ENCODE data around the gene TMEM89. TPM values are rescaled to one million over a fixed set of nuclear protein-coding genes. Genes with fewer than 3 reads are reported as not detected.

TMEM89 gene
- total RNA-seq, 4 donors from 2014 or later: not detected

GRCh38 chr3:48598323-48599076 lies 23.1 kb downstream of the TMEM89 start:
- H3K9me3 ChIP-seq: no peaks in the 10 kb centered on the region
- H3K27ac ChIP-seq (replicated peaks in 1 of 4): peak overlapping the region; percentile 70 to 84 (median 78)
- peaks cover 0 to 24% (median 0%) of the 10 kb centered on the region in 4 donors for H3K27me3 ChIP-seq
- H3K4me3 ChIP-seq: no peak overlapping the region
- no peak for DNase-seq (ENCODE audit: extremely low spot score)
- H3K36me3 ChIP-seq: peaks cover 44 to 63% (median 59%) of the 10 kb centered on the region in 4 donors
- H3K4me1 ChIP-seq: peaks cover 40 to 72% (median 47%) of the 10 kb centered on the region in 4 donors
- WGBS: 38% methylated on average over 3 of the region's 5 CpGs
- intact Hi-C loops (cut with DNase I): no loop called here
- no peak for TF ChIP-seq CTCF (IDR thresholded peaks at IDR 0.05)
- peak; percentile 64 to 69 for TF ChIP-seq POLR2AphosphoS5 (IDR thresholded peaks at IDR 0.05)
- no peak for TF ChIP-seq POLR2A (IDR thresholded peaks at IDR 0.05; ENCODE audit: low read depth)

GRCh38 chr3:48597408-48597800 lies 24.2 kb downstream of the TMEM89 start:
- Histone ChIP-seq H3K36me3 (peaks cover 33 to 52% (median 48%) of the 10 kb centered on the region in 4 donors), H3K9me3 (no peaks in the 10 kb centered on the region), H3K4me1 (peaks cover 40 to 72% (median 47%) of the 10 kb centered on the region in 4 donors), H3K27me3 (peaks cover 0 to 35% (median 0%) of the 10 kb centered on the region in 4 donors), H3K4me3 (no peak overlapping the region), H3K27ac (replicated peaks in 1 of 4) (peak overlapping the region; percentile 70 to 84 (median 78))
- intact Hi-C loops (cut with DNase I): no loop called here
- TF ChIP-seq EP300 (IDR thresholded peaks at IDR 0.05) (no peak), POLR2AphosphoS5 (IDR thresholded peaks at IDR 0.05) (no peak), CTCF (IDR thresholded peaks at IDR 0.05) (no peak), POLR2A (IDR thresholded peaks at IDR 0.05; ENCODE audit: low read depth) (no peak)
- WGBS: 92% methylated on average over 4 of the region's 6 CpGs
- no peak for DNase-seq (ENCODE audit: extremely low spot score)

GRCh38 chr3:48596676-48597407 lies 24.7 kb downstream of the TMEM89 start:
- TF ChIP-seq POLR2AphosphoS5 (IDR thresholded peaks at IDR 0.05) (no peak), EP300 (IDR thresholded peaks at IDR 0.05) (no peak)
- no peak for DNase-seq (ENCODE audit: extremely low spot score)
- no peak overlapping the region for H3K4me3 ChIP-seq
- intact Hi-C loops (cut with DNase I): no loop called here
- peaks cover 0 to 38% (median 0%) of the 10 kb centered on the region in 4 donors for H3K27me3 ChIP-seq
- no peaks in the 10 kb centered on the region for H3K9me3 ChIP-seq
- peaks cover 40 to 72% (median 47%) of the 10 kb centered on the region in 4 donors for H3K4me1 ChIP-seq
- peak overlapping the region; percentile 70 to 84 (median 78) for H3K27ac ChIP-seq (replicated peaks in 1 of 4)
- WGBS: 87% methylated on average over 5 of the region's 8 CpGs
- peaks cover 28 to 46% (median 42%) of the 10 kb centered on the region in 4 donors for H3K36me3 ChIP-seq

GRCh38 chr3:48596157-48596556 lies 25.4 kb downstream of the TMEM89 start:
- peak overlapping the region in 1 of 4 donors; percentile 84 for H3K27ac ChIP-seq (replicated peaks in 1 of 4)
- 86% methylated on average over 5 of the region's 5 CpGs for WGBS
- H3K4me3 ChIP-seq: no peak overlapping the region
- H3K4me1 ChIP-seq: peaks cover 40 to 70% (median 47%) of the 10 kb centered on the region in 4 donors
- peaks cover 0 to 38% (median 0%) of the 10 kb centered on the region in 4 donors for H3K27me3 ChIP-seq
- DNase-seq (ENCODE audit: extremely low spot score): no peak
- TF ChIP-seq POLR2A (IDR thresholded peaks at IDR 0.05; ENCODE audit: low read depth): no peak
- TF ChIP-seq POLR2AphosphoS5 (IDR thresholded peaks at IDR 0.05): no peak
- TF ChIP-seq EP300 (IDR thresholded peaks at IDR 0.05): no peak
- TF ChIP-seq CTCF (IDR thresholded peaks at IDR 0.05): no peak
- H3K36me3 ChIP-seq: peaks cover 23 to 39% (median 36%) of the 10 kb centered on the region in 4 donors
- intact Hi-C loops (cut with DNase I): no loop called here
- no peaks in the 10 kb centered on the region for H3K9me3 ChIP-seq

All from esophagus muscularis mucosa (tissue), 4 donors.